Progenitor cell of endocrine pancreas (in vitro differentiated cells): ENCODE data around the gene CLRN2. TPM values are rescaled to one million over a fixed set of nuclear protein-coding genes. Genes with fewer than 3 reads are reported as not detected.

Source experiments
- DNase-seq: peaks from one replicate; pipeline ENCODE4 v3.0.0; 2021; ENCODE audit warnings: low spot score; ENCODE audit not compliant: unreplicated experiment
- H3K27ac Mint-ChIP-seq: 2 replicates; pipeline ENCODE4 v1.8.0; 2021; ENCODE audit warnings: mild to moderate bottlenecking, moderate library complexity, mixed read lengths
- H3K27me3 Mint-ChIP-seq: 2 replicates; pipeline ENCODE4 v1.8.0; 2021; ENCODE audit warnings: mixed read lengths
- H3K36me3 Mint-ChIP-seq: 2 replicates; pipeline ENCODE4 v1.8.0; 2022; ENCODE audit warnings: mixed read lengths; ENCODE audit not compliant: insufficient read depth
- H3K4me1 Mint-ChIP-seq: 2 replicates; pipeline ENCODE4 v1.8.0; 2021; ENCODE audit warnings: low read depth, mixed read lengths
- H3K4me3 Mint-ChIP-seq: 2 replicates; pipeline ENCODE4 v1.8.0; 2021; ENCODE audit warnings: low read depth, mild to moderate bottlenecking, moderate library complexity, mixed read lengths
- H3K9me3 Mint-ChIP-seq: 2 replicates; pipeline ENCODE4 v1.8.0; 2021; ENCODE audit warnings: low read depth, mixed read lengths
- CTCF ChIP-seq: fragments of 200-600 bp; sonication (generic); IDR thresholded peaks from one replicate; pipeline ENCODE4 v1.5.0; 2021; ENCODE audit warnings: antibody characterized with exemption, mild to moderate bottlenecking; ENCODE audit not compliant: unreplicated experiment
- total RNA-seq: library from RNA; stranded (reverse); gene quantifications from 2 replicates; pipeline ENCODE4 v1.2.1, GENCODE V29; 2021

Gene CLRN2
- total RNA-seq, 1 donor from 2014 or later = not detected

- no peak for DNase-seq
- peaks cover 7% of the 10 kb centered on the region for H3K27me3 Mint-ChIP-seq
- H3K4me1 Mint-ChIP-seq = no peaks in the 10 kb centered on the region
- no peaks in the 10 kb centered on the region for H3K36me3 Mint-ChIP-seq
- H3K9me3 Mint-ChIP-seq = no peaks in the 10 kb centered on the region
- no peak overlapping the region for H3K4me3 Mint-ChIP-seq
- no peak for TF ChIP-seq CTCF
- no peak overlapping the region for H3K27ac Mint-ChIP-seq
These were observed 8.7 kb downstream of the CLRN2 start for GRCh38 chr4:17523662-17524061.

GRCh38 chr4:17526695-17527477 is 11.9 kb downstream of the CLRN2 start:
- TF ChIP-seq CTCF = no peak
- H3K4me3 Mint-ChIP-seq = no peak overlapping the region
- H3K27me3 Mint-ChIP-seq = peaks cover 7% of the 10 kb centered on the region
- no peaks in the 10 kb centered on the region for H3K9me3 Mint-ChIP-seq
- no peak for DNase-seq
- no peaks in the 10 kb centered on the region for H3K4me1 Mint-ChIP-seq
- H3K27ac Mint-ChIP-seq = no peak overlapping the region
- no peaks in the 10 kb centered on the region for H3K36me3 Mint-ChIP-seq

- Mint-ChIP-seq H3K27me3 (peaks cover 7% of the 10 kb centered on the region), H3K9me3 (no peaks in the 10 kb centered on the region), H3K4me1 (no peaks in the 10 kb centered on the region), H3K36me3 (no peaks in the 10 kb centered on the region), H3K27ac (no peak overlapping the region), H3K4me3 (no peak overlapping the region)
- TF ChIP-seq CTCF = no peak
- DNase-seq = no peak
These were observed 13.7 kb downstream of the CLRN2 start for GRCh38 chr4:17528551-17529165.

- H3K4me3 Mint-ChIP-seq = no peak overlapping the region
- TF ChIP-seq CTCF = no peak
- peaks cover 4% of the 10 kb centered on the region for H3K4me1 Mint-ChIP-seq
These were observed 16.7 kb downstream of the CLRN2 start for GRCh38 chr4:17531538-17532285.

GRCh38 chr4:17534705-17535104 is 19.7 kb downstream of the CLRN2 start:
- peaks cover 4% of the 10 kb centered on the region for H3K4me1 Mint-ChIP-seq
- TF ChIP-seq CTCF = no peak
- no peak overlapping the region for H3K27ac Mint-ChIP-seq
- no peaks in the 10 kb centered on the region for H3K27me3 Mint-ChIP-seq
- no peaks in the 10 kb centered on the region for H3K36me3 Mint-ChIP-seq
- no peaks in the 10 kb centered on the region for H3K9me3 Mint-ChIP-seq
- no peak for DNase-seq
- no peak overlapping the region for H3K4me3 Mint-ChIP-seq

More at GRCh38 chr4:17531538-17532285, 16.7 kb downstream of the CLRN2 start:
- H3K27me3 Mint-ChIP-seq = peaks cover 7% of the 10 kb centered on the region
- no peaks in the 10 kb centered on the region for H3K9me3 Mint-ChIP-seq
- no peaks in the 10 kb centered on the region for H3K36me3 Mint-ChIP-seq
- DNase-seq = no peak
- no peak overlapping the region for H3K27ac Mint-ChIP-seq
